ENCODE data around the gene POU2F2.

Gene POU2F2

DNA sequence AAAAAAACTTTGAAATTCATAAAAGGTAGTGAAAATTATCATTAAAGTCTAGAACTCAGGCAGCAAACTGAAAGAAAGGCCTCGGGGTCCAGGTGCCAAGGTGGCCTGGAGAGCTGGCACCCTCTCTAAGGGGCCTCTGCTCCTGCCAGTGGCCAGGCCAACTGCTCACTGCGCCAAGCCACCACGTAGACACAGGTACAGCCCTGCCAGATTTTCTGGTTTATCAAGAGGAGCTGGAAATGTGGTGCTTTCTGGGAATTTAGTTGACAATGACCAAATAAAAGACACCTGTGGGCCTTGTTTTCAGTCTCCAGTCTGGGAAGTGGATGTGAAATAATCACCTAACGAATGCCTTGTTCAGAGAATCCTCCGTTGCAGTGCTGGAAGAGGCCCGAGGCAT is 33.5 kb downstream of the POU2F2 start:
- no peak for DNase-seq

DNA sequence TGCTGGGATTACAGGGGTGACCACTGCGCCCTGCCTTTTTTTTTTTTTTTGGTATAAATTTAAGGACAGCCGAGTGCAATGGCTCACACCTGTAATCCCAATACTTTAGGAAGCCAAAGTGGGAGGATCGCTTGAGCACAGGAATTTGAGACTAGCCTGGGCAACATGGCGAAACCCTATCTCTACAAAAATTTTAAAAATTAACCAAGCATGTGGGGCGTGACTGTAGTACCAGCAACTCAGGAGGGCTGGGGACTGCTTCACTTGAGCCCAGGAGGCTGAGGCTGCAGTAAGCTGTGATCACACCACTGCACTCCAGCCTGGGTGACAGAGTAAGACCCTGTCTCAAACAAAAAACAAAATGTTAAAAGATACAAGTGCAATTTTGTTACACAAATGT is 34.8 kb downstream of the POU2F2 start:
- DNase-seq: no peak

DNA sequence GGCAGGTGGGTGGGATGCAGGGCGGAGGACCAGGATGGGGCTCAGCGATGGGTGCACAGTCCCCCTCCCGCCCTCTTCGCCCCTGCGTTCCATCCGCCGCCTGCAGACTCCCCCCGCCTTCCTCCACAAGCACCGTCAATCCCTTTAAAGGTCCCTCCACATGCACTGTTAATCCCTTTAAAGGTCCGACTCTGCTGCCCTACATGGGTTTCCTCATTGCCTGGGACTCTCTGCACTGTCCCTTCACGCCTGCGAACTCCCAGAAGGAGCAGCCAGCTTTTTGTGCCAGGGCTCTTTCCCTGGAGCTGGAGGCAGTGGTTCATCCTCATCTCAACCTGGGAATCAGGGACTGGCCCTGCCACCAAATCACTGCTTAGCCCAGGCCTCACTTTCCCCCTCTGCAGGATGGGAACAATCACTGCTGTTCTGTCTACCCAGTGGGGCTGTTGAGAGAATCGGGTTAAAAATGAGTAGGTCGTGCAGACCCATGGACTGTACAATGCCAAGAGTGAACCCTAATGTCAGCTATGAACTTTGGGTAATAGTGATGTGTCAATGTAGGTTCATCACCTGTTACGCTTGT is 35.9 kb downstream of the POU2F2 start:
- no peak for DNase-seq

DNA sequence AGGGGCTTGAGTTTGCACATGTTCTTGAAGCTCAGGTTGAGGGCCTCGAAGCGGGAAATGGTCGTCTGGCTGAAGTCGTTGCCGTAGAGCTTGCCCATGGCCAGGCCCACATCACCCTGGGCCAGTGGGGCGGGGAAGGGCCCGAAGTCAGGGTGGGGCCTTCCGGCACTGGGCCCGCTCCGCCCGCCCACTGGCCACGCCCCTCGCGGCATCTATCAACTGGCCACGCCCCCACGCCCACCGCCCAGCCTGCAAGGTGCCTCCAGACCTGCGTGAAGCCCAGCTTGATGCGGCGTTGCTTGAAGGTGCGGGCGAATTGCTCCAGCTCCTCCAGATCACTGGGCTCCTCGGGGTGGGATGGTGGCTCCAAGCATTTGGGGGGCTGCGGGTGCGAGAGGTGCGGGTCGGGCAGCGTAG is 36.4 kb downstream of the POU2F2 start:
- DNase-seq: no peak

DNA sequence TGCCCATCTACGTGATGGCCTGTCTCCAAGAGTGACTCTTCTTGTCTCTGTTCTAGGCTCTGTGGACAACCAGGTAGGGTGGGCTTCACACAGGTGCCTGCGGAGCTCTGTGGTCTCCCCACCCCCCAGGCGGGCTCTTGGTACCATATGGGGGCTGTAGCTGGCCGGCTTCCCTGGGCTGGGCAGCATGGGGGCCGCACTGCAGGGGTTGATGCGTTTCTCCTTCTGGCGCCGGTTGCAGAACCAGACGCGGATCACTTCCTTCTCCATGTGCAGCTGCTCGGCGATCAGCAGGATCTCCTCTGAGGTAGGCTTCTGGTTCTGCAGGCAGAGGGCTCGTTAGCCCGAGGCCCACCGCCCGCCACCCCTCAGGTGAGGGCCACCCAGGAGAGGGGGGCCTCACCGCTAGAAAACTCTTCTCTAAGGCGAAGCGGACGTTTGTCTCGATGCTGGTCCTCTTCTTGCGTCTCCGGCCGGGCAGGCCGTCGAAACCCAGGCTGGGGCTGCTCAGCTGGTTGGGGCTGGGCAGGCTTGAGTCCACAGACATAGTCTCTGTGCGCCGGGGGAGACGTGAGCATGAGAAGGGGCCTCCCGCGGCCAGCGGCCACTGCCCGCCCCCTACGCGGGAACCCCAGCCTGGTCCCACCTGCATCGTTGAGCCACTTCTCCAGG is 37.0 kb downstream of the POU2F2 start:
- DNase-seq: no peak

DNA sequence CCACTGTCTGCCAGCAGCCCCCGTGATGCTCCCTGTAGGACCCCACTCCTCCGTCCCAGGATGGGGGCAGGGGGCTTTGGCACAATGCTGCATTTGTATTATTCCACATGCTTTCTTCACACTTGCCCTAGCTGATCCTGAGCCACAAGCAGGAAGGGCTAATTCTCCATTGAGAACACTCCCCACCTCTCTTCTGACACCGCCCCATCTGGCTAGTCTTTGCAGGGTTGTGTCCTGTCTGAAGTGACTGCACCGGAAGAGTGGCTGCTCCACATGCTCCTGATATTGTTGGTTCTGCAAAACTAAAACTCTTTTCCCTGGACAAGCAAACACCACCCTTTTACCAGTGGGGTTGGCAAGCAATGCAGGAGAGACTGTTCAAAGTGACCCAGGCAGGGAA is 38.3 kb downstream of the POU2F2 start:
- no peak for DNase-seq

DNA sequence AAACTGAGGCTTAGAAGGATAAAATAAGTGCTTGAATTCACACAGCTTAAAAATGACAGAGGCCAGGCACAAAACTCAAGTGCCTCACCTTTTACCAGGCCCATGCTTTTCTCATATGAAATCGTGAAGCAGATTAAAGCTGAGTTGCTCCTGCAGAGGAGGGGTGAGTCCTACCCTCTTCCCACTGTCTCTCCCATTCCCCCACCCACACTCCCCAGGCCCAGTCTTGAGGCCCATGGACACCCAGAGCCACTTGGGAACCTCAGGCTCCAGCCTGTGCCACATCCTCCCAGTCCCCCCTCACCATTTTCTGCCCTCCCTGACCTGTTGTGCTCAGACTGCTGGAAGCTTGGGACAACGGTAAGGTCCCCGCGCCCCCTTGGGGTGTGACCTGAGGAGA is 38.7 kb downstream of the POU2F2 start:
- no peak for DNase-seq

DNA sequence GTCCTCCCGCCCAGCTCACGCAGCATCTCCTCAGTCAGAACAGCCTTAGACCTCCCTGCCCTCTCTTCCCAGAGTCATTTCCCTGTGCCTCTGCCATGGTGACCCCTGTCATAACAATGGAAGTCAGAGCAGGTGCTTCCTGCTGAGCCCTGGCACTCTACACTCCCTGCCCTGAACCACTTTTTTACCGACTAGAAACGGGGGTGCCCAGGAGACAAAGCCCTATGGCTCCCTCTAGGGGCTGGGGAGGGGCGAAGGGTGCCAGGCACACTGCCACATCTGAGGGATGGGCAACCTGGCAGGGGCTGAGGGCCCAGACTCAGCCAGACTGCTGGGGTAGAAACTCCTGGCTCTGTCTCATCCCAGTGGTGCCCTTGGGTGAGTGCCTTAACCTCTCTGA is 39.9 kb downstream of the POU2F2 start:
- no peak for DNase-seq

DNA sequence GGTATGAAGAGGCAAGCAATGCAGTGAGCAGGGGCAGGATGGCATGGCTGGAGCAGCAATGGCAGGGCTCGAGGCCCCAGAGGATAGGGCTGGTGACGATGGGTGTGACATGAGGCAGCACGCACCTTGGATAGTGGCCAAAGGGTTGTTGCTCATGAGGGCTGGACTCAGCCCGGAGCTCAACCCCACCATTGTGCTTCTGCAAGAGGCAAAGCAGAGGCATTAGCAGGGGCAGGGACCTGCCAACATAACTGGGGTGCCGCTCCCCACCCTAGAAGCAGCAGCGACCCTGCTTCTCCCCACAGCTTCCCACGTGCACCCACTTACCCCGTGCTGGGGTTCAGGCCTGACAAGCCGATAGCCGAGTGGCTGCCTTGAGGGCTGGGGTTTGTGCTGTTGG is 40.5 kb downstream of the POU2F2 start:
- no peak for DNase-seq

DNA sequence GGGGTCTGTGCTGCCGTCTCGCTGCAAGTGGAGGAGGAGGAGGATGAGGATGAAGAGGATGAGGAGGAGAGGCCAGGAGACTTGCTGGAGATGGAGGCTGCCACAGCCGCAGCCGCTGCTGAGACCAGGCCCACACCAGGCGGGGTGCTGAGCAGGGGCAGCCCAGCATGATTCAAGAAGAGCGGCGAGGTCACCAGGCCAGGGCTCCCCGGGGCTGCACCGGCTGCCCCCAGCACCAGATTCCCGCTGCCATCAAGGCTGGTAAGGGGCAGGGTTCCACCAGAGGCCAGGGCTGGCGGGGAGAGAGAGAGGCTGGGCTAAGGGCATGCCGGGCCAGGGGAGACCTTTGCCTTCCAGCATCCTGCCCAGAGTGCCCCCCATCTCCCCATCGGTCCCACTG is 40.9 kb downstream of the POU2F2 start:
- no peak for DNase-seq

DNA sequence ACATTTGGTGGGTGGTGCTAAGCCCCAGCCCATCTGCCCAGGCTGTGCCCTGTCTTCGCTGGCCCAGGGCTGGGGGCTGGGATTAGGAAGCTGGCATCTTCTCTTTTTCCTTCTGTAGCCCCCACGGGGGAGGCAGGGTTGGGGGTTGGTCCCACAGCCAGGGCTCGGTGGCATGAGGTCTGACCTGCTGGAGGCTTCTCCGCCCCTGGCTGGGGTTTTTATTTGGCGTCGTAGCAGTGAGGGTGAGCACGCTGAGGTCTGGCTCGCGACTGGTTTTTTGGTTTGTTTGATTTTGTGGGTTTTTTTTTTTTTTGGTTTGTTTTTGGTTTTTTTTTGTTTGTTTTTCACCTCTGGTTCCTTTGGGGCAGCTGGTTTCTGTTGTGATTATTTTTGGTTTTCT is 41.6 kb downstream of the POU2F2 start:
- DNase-seq: no peak

DNA sequence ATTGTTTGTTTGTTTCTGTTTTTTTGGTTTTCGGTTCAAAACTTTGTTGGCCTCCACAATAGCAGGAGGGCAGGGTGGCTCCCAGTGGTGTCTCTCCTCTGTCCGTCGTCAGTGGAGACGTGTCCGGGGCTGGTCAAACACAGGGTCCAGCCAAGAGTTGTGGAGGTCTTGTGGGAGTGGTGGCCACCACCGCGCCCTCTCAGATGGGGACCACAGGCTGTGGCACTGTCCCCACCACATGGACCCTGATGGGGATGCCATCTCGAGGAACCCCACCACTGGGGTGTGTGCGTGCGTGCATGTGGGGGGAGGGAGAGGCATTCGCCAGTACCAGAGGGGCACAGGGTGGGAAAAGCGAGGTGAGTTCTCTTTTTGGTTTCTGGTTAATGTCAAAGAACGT is 42.5 kb downstream of the POU2F2 start:
- no peak for DNase-seq

DNA sequence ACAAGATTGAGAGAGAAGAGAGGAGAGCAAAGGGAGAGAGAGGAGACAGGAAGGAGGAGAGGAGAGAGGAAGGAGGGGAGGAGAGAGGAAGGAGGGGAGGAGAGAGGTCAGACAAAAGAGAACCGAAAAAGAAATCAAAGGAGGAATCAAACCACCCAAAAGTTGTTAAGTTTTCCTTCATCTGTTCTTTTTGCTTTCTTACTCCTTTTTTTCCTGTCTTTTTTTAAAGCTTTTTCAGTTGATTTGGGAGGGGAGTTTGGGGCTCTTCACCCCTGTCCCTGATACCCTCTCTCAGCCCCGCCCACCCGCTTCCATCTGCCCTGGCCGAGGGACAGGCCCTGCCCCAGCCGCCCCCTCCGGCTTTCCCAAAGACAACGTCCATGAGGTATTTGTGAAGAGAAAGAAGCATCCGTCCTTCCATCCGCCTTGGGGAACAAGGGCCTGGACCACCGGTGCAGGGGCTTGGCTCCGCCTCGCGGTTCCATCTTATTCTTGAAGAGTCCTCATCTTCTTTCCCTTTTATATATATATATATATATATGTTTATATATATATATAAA is 43.0 kb downstream of the POU2F2 start:
- no peak for DNase-seq

DNA sequence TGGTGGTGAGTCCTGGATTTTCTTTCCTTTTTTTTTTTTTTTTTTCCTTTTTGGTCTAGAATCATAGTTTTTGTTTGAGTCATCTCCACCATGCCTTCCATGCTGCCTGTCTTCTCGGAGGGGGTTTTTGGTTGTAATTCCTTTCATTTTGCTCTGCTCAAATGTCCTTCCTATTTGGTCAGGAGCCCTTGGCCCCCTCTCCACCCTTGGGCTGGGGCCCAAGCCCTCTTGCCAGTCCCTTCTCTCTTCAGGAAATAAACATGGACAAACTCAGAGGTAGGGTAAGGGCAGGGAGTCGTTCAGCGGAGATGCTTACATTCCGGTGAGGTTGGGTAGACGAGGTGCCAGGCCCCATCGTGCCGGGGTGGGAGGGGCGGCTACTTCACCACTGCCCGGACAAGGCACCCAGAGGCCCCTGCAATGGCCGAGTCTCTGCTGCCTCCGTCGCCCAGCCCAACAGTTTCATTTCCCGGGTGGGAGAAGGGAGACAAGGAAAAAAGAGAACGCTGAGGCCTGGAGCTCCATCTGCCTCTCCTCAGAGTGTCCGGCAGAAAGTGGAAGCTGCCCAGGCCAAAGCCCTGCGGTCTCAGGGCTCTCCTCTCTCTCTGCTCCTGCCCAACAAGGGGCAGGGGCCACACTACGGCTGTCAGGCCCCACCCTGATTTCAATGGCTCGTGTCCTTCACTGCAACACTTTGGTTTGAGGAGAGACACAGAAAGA is 43.6 kb downstream of the POU2F2 start:
- DNase-seq: no peak

DNA sequence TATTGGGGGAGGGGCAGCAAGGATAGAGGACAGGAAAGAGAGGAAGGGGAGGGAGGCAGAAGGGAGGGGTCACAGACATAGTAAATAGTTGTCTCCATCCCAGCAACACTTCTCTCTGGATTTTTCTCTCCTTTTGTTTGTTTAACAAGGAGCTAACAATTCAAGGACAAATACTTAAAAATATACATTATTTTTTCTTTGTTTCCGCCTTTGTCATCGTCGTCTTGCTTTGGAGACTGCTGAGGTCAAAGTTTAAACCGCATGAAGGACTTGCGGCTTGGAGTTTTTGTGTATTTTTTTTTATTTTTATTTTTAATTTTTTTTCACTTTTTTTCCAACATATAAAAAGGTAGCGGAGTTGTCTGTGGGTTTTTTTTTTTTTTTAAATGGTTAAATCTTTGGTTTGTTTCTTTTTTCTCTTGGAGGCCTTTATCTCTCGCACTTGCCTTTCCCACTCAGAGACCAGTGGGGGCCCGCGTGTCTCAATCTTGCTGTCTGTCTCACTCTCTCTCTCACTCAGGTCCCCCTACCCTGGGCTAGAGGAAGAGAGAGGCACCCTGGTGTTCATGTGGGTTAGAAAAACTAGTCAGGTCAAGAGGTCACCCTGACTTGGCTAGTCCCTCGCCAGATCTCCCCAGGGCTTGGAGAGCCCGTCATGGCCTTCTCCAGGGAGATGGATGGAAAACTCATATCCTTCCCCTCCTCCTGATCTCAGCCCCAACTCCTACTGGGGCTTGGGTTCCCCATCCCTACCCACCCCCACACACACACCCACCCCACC is 45.3 kb downstream of the POU2F2 start:
- no peak for DNase-seq

DNA sequence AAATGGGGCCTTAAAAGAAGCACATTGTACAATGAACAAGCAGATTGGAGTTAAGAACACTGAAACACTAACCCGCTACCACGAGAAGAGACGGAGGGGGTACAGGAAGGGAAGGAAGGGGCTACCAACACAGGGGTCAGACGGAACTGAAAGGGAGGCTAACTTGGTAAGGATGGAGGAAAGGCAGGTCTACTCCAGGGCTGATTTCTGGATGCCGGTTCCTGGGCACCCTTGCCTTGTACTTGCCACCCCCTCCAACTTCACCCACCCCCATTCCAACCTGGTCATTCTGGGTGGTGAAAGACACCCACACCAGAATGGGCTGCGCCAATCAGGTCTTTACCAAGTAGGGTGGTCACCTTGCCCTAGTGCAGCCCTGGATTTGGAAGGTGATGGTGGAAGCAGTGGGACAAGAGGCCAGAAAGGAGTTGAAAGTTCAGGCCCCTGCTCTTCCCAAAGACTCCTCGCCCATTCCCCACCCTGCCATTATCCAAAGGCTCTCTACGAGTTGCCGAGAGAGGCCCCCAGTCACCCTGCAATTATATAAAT is 46.0 kb downstream of the POU2F2 start:
- no peak for DNase-seq

DNA sequence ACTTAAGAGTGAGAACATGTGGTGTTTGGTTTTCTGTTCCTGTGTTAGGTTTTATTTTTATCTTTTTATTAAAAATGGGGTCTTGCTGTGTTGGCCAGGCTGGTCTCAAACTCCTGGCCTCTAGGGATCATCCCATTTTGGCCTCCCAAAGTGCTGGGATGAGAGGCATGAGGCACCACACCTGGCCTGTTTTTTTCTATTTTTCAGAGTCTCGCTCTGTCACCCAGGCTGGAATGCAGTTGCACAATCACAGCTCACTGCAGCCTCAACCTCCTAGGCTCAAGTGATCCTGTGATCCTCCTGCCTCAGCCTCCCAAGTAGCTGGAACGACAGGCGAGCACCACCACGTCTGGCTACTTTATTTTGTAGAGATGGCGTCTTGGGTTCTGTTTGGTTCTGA is 48.7 kb downstream of the POU2F2 start:
- no peak for DNase-seq

DNA sequence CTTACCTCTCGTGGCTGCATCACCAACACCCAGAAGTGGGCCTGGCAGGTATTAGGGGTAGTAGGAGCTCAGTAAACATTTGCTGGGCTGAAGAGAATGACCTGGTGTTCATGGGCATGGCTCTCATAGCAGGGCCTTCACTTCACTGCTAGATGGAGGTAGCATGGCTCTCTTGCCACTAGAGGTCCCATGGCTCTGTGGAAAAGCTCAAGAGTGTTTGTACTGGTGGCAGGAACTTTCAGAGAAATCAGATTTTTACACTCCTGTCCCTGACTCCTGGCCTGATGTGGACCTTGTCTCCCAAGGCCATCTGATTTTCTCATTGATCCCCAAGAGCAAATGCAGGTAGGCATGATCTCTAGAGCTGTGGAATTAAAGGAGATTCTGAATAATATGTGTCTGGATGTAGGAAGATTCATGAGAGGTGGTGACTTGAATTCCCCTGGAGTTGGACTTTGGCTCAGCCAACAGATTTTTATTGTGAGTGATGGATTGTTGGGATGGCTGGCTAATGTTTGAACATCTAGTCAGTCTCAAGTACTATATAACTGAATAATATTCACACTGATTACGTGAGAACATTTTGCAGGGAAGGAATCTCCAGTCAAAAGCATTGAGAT is 50.6 kb downstream of the POU2F2 start:
- peak; percentile 17 for DNase-seq

DNA sequence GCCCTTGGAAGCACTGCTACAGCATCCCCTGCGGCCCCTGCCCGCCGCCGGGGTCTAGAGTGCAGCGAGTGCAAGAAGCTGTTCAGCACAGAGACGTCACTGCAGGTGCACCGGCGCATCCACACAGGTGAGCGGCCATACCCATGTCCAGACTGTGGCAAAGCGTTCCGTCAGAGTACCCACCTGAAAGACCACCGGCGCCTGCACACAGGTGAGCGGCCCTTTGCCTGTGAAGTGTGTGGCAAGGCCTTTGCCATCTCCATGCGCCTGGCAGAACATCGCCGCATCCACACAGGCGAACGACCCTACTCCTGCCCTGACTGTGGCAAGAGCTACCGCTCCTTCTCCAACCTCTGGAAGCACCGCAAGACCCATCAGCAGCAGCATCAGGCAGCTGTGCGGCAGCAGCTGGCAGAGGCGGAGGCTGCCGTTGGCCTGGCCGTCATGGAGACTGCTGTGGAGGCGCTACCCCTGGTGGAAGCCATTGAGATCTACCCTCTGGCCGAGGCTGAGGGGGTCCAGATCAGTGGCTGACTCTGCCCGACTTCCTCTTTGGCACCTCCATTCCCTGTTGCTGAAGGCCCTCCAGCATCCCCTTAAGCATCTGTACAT is 51.4 kb downstream of the POU2F2 start:
- no peak for DNase-seq

DNA sequence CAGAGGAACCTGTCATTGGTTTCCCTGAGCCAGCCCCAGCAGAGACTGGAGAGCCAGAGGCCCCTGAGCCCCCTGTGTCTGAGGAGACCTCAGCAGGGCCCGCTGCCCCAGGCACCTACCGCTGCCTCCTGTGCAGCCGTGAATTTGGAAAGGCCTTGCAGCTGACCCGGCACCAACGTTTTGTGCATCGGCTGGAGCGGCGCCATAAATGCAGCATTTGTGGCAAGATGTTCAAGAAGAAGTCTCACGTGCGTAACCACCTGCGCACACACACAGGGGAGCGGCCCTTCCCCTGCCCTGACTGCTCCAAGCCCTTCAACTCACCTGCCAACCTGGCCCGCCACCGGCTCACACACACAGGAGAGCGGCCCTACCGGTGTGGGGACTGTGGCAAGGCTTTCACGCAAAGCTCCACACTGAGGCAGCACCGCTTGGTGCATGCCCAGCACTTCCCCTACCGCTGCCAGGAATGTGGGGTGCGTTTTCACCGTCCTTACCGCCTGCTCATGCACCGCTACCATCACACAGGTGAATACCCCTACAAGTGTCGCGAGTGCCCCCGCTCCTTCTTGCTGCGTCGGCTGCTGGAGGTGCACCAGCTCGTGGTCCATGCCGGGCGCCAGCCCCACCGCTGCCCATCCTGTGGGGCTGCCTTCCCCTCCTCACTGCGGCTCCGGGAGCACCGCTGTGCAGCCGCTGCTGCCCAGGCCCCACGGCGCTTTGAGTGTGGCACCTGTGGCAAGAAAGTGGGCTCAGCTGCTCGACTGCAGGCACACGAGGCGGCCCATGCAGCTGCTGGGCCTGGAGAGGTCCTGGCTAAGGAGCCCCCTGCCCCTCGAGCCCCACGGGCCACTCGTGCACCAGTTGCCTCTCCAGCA is 52.1 kb downstream of the POU2F2 start:
- no peak for DNase-seq

DNA sequence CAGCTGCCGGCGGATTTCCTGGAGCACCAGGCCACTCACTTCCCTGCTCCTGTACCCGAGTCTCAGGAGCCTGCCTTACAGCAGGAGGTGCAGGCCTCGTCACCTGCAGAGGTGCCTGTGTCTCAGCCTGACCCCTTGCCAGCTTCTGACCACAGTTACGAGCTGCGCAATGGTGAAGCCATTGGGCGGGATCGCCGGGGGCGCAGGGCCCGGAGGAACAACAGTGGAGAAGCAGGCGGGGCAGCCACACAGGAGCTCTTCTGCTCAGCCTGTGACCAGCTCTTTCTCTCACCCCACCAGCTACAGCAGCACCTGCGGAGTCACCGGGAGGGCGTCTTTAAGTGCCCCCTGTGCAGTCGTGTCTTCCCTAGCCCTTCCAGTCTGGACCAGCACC is 53.0 kb downstream of the POU2F2 start:
- no peak for DNase-seq

Measured in eye (tissue), 1 donor.